ENCODE results near the gene FAM181A.

DNA sequence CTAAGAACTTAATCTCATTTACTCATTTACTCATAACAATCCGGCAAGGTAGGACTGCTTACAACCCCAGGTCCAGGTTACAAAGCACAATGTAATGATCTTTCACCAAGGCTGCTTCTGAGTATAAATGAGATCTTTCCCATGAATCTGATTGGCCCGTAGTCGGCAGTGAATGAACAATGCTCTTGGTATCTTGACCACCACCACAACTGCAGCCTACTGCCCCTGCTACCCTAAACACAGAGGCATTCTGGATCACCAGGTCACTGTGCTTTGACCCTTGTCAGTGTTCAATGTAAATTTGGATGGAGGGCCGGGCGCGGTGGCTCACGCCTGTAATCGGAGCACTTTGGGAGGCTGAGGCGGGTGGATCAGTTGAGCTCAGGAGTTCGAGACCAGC lies 15.9 kb downstream of the FAM181A start:
- TF ChIP-seq, protein P1, sequence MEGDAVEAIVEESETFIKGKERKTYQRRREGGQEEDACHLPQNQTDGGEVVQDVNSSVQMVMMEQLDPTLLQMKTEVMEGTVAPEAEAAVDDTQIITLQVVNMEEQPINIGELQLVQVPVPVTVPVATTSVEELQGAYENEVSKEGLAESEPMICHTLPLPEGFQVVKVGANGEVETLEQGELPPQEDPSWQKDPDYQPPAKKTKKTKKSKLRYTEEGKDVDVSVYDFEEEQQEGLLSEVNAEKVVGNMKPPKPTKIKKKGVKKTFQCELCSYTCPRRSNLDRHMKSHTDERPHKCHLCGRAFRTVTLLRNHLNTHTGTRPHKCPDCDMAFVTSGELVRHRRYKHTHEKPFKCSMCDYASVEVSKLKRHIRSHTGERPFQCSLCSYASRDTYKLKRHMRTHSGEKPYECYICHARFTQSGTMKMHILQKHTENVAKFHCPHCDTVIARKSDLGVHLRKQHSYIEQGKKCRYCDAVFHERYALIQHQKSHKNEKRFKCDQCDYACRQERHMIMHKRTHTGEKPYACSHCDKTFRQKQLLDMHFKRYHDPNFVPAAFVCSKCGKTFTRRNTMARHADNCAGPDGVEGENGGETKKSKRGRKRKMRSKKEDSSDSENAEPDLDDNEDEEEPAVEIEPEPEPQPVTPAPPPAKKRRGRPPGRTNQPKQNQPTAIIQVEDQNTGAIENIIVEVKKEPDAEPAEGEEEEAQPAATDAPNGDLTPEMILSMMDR (IDR thresholded peaks at IDR 0.05): no peak
- TF ChIP-seq POLR2A (IDR thresholded peaks at IDR 0.05): no peak
- TF ChIP-seq POLR2AphosphoS5 (IDR thresholded peaks at IDR 0.05): no peak
- TF ChIP-seq EP300 (IDR thresholded peaks at IDR 0.05): no peak
